ENCODE measurements around the gene DAGLA.

Gene DAGLA

GRCh38 chr11:61697764-61698163, 17.6 kb downstream of the DAGLA start:
- H3K27me3 ChIP-seq: no peaks in the 10 kb centered on the region
- H3K4me1 ChIP-seq: no peaks in the 10 kb centered on the region
- no peaks in the 10 kb centered on the region for H3K9me3 ChIP-seq
- TF ChIP-seq, protein P1, sequence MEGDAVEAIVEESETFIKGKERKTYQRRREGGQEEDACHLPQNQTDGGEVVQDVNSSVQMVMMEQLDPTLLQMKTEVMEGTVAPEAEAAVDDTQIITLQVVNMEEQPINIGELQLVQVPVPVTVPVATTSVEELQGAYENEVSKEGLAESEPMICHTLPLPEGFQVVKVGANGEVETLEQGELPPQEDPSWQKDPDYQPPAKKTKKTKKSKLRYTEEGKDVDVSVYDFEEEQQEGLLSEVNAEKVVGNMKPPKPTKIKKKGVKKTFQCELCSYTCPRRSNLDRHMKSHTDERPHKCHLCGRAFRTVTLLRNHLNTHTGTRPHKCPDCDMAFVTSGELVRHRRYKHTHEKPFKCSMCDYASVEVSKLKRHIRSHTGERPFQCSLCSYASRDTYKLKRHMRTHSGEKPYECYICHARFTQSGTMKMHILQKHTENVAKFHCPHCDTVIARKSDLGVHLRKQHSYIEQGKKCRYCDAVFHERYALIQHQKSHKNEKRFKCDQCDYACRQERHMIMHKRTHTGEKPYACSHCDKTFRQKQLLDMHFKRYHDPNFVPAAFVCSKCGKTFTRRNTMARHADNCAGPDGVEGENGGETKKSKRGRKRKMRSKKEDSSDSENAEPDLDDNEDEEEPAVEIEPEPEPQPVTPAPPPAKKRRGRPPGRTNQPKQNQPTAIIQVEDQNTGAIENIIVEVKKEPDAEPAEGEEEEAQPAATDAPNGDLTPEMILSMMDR (IDR thresholded peaks at IDR 0.05; ENCODE audit: low read depth, low read length): no peak
- H3K4me3 ChIP-seq (ENCODE audit: low read depth, low read length): no peak overlapping the region
- H3K36me3 ChIP-seq: no peaks in the 10 kb centered on the region
- no peak for DNase-seq

DNA sequence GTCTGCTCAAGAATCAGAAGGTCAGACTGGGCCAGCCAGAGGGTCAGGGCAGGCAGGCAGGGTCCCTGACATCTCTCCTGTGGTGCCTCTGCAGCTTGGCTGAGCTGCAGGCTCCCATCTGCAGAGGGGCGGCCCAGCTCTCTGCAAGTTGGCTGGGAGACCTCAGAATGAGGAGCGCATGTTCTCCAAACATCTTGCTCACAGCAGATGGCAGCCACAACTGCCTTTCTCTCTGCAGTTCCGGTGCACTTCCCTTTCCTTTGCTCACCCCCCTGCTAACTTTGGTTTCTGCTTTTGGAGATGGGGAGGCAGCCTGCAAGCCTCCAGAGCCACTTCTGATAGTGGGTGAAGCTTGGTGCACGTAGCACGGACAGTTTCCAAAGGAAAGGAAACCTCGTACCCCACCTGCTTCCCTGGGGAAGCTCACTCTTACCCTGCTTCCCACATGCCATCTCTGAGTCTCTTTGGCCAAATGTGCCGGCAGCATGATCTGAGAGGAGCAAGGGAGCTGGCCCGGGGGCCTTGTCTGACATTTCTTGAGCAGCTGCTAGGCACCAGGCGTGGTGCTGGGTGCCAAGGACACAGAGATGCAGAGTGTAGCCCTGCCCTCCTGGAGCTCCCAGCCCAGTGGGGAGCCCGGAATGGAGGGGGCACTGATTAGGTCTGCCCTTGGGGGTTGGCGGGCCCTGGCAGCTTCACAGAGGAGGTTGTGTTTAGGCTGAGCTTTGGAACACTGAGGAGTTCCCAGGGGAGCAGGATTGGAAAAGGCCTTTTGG, 18.2 kb downstream of the DAGLA start:
- DNase-seq: no peak
- no peaks in the 10 kb centered on the region for H3K36me3 ChIP-seq
- TF ChIP-seq, protein P1 (IDR thresholded peaks at IDR 0.05; ENCODE audit: low read depth, low read length): no peak
- H3K4me3 ChIP-seq (ENCODE audit: low read depth, low read length): no peak overlapping the region
- H3K4me1 ChIP-seq: no peaks in the 10 kb centered on the region
- no peaks in the 10 kb centered on the region for H3K9me3 ChIP-seq
- no peaks in the 10 kb centered on the region for H3K27me3 ChIP-seq

GRCh38 chr11:61699737-61700160, 19.6 kb downstream of the DAGLA start:
- H3K27me3 ChIP-seq: no peaks in the 10 kb centered on the region
- H3K36me3 ChIP-seq: no peaks in the 10 kb centered on the region
- TF ChIP-seq, protein P1 (IDR thresholded peaks at IDR 0.05; ENCODE audit: low read depth, low read length): no peak
- no peak overlapping the region for H3K4me3 ChIP-seq (ENCODE audit: low read depth, low read length)
- H3K4me1 ChIP-seq: no peaks in the 10 kb centered on the region
- no peaks in the 10 kb centered on the region for H3K9me3 ChIP-seq
- DNase-seq: no peak

DNA sequence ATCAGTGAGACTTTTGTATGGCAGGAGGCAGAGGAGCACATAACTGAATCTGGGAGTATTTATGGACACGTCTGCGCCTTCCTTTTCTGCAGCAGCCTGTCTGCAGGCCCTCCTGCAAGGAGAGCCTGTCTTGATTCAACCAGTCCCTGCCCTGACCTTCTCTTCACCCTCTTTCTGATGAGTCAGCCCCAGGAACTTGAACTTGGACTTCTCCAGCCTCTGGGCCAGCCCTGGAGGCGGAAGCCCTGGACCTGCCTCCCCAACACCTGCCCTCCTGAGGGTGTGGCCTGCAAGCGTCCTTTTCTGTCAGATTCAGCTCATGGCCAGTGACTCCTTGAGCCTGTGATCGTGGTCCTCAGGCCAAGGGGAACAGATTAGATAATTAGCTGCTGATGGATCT, 20.0 kb downstream of the DAGLA start:
- H3K27me3 ChIP-seq: no peaks in the 10 kb centered on the region
- H3K4me3 ChIP-seq (ENCODE audit: low read depth, low read length): no peak overlapping the region
- H3K36me3 ChIP-seq: no peaks in the 10 kb centered on the region
- DNase-seq: no peak
- H3K4me1 ChIP-seq: no peaks in the 10 kb centered on the region
- H3K9me3 ChIP-seq: no peaks in the 10 kb centered on the region
- TF ChIP-seq, protein P1 (IDR thresholded peaks at IDR 0.05; ENCODE audit: low read depth, low read length): no peak

GRCh38 chr11:61700720-61701119, 20.5 kb downstream of the DAGLA start:
- no peak for DNase-seq
- Histone ChIP-seq H3K9me3 (no peaks in the 10 kb centered on the region), H3K4me3 (ENCODE audit: low read depth, low read length) (no peak overlapping the region), H3K36me3 (no peaks in the 10 kb centered on the region), H3K27me3 (no peaks in the 10 kb centered on the region), H3K4me1 (no peaks in the 10 kb centered on the region)
- TF ChIP-seq, protein P1 (IDR thresholded peaks at IDR 0.05; ENCODE audit: low read depth, low read length): no peak

DNA sequence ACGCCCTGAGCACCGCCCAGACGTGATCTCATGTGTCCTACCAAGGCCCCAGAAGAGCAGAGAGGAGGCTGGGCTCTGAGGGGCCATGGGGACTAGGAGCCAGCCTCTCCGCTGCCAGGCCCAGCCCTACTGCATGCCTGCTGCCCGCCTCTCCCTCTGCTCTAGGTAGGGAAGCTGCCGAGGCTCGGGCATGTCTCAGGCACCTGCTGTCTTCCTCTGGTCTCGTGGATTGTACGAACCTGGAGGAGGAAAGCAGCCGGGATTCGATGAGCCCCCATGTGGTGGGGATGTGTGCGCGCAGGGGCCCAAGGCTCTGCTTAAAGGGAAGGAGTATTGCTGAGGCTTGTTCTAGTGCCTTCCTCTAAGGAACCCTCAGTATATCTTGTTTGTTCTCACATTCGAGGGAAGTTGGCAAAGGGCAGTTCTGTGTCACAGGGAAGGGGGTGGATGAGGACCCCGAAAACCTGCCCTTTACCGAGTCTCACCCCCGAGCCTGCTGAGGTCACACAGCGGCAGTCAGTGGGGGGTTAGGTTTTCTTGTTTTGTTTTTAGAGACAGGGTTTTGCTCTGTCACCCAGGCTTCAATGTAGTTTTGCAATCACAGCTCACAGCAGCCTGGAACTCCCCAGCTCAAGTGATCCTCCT, 21.2 kb downstream of the DAGLA start:
- DNase-seq: peak; percentile 45
- H3K4me3 ChIP-seq (ENCODE audit: low read depth, low read length): no peak overlapping the region

More for the DNA sequence above, 21.2 kb downstream of the DAGLA start:
- no peaks in the 10 kb centered on the region for H3K4me1 ChIP-seq
- no peaks in the 10 kb centered on the region for H3K27me3 ChIP-seq
- no peaks in the 10 kb centered on the region for H3K36me3 ChIP-seq
- TF ChIP-seq, protein P1 (IDR thresholded peaks at IDR 0.05; ENCODE audit: low read depth, low read length): peak; percentile 38
- no peaks in the 10 kb centered on the region for H3K9me3 ChIP-seq
